Stomach smooth muscle (tissue), 2 donors: ENCODE data around the gene VPS8.

Source experiments
- H3K27ac ChIP-seq: one replicate; pipeline ENCODE4 v1.7.0; 2013; ENCODE audit warnings: mild to moderate bottlenecking, low read length, inconsistent platforms
- H3K27me3 ChIP-seq, 2 donors: one replicate each; pipeline ENCODE4 v1.7.0; 2013; ENCODE audit warnings: low read length in 2 of 2; ENCODE audit not compliant: insufficient read depth in 2 of 2, control insufficient read depth in 1 of 2
- H3K36me3 ChIP-seq, 2 donors: one replicate each; pipeline ENCODE4 v1.7.0; 2013; ENCODE audit warnings: low read length in 2 of 2; ENCODE audit not compliant: control insufficient read depth in 2 of 2, insufficient read depth in 2 of 2
- H3K4me1 ChIP-seq: one replicate; pipeline ENCODE4 v1.7.0; 2013; ENCODE audit warnings: low read length; ENCODE audit not compliant: control insufficient read depth, insufficient read depth
- H3K4me3 ChIP-seq, 2 donors: one replicate each; pipeline ENCODE4 v1.7.0; 2013; ENCODE audit warnings: low read length in 2 of 2
- H3K9ac ChIP-seq, 2 donors: one replicate each; pipeline ENCODE4 v1.7.0; 2013; ENCODE audit warnings: low read length in 2 of 2, mild to moderate bottlenecking in 1 of 2
- H3K9me3 ChIP-seq, 2 donors: one replicate each; pipeline ENCODE4 v1.7.0; 2013; ENCODE audit warnings: low read length in 2 of 2; ENCODE audit not compliant: control insufficient read depth in 2 of 2
- donor health status: healthy.
- donor health status: Pancreatic carcinoma.

The VPS8 gene

DNA sequence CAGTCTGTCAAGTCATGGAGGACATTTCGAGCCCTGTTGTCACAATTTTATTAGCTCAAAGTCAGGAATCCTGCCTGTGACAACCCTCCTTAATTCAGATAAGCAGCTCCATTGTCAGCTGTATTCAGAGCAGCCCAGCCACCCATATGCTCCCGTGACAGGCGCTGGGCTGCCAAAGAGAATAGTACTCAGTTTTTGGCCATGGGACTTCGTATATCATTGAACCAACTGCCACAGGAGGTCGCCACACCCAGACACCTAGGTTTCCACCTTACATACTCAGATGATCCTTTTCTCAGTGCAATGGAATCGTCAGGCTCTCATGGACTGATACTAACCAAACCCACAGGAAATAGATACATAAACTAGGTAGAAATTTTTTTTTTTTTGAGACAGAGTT lies 240.7 kb downstream of the VPS8 start:
- Histone ChIP-seq H3K9me3 (peaks cover 0 to 3% of the 10 kb centered on the region in 2 donors), H3K4me3 (no peak overlapping the region), H3K27me3 (no peaks in the 10 kb centered on the region), H3K9ac (no peak overlapping the region), H3K27ac (no peak overlapping the region), H3K4me1 (no peaks in the 10 kb centered on the region), H3K36me3 (peaks cover 13 to 48% of the 10 kb centered on the region in 2 donors)

DNA sequence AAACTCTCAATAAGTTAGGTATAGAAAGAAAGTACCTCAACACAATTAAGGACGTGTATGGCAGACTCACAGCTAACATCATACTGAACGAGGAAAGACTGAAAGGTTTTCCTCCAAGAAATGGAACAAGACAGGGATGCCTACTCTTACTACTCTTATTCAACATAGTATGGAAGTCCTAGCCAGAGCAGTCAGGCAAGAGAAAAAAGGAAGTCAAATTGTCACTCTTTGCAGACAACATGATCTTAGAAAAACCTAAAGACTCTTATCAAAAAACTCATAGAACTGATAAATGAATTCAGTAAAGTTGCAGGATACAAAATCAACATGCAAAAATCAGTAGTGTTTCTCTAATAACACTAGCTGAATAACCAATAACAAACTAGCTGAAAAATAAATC lies 244.9 kb downstream of the VPS8 start:
- Histone ChIP-seq H3K27me3 (no peaks in the 10 kb centered on the region), H3K9me3 (peaks cover 0 to 6% of the 10 kb centered on the region in 2 donors), H3K36me3 (peaks cover 12 to 13% of the 10 kb centered on the region in 2 donors), H3K4me3 (no peak overlapping the region), H3K27ac (no peak overlapping the region), H3K9ac (no peak overlapping the region), H3K4me1 (no peaks in the 10 kb centered on the region)

DNA sequence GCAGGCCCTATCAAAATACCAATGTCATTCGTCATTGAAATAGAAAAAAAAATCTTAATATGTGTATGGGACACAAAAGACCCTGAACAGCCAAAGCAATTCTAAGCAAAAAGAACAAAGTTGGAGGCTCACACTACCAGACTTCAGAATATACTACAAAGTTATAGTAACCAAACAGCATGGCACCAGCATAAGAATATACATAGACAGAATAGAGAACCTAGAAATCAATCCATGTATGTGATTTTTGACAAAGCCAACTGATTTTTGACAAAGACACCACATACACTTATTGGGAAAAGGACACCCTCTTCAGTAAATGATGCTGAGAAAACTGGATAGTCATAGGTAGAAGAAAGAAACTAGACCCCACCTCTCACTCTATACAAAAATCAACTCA lies 245.9 kb downstream of the VPS8 start:
- Histone ChIP-seq H3K27me3 (no peaks in the 10 kb centered on the region), H3K9ac (no peak overlapping the region), H3K9me3 (peaks cover 0 to 6% of the 10 kb centered on the region in 2 donors), H3K27ac (no peak overlapping the region), H3K4me1 (no peaks in the 10 kb centered on the region), H3K4me3 (no peak overlapping the region), H3K36me3 (peaks cover 5% of the 10 kb centered on the region in 2 donors)

DNA sequence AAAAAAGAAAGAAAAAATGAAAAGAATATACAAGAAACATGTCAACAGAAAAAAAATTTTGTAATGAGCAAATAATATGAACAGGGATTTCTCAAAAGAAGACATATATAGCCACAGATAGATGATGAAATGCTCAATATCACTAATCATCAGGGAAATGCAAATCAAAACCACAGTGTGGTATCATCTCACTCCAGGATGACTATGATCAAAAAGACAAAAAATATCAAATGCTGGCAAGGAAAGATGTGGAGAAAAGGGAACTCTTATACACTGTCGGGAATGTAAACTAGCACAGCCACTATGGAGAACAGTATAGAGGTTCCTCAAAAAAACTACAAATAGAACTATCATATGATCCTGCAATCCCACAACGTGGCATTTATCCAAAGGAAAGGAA lies 246.8 kb downstream of the VPS8 start:
- H3K4me3 ChIP-seq, result no peak overlapping the region
- no peaks in the 10 kb centered on the region for H3K36me3 ChIP-seq
- H3K9me3 ChIP-seq, result peaks cover 0 to 6% of the 10 kb centered on the region in 2 donors
- no peak overlapping the region for H3K9ac ChIP-seq
- H3K27me3 ChIP-seq, result no peaks in the 10 kb centered on the region
- H3K4me1 ChIP-seq, result no peaks in the 10 kb centered on the region
- H3K27ac ChIP-seq, result no peak overlapping the region

DNA sequence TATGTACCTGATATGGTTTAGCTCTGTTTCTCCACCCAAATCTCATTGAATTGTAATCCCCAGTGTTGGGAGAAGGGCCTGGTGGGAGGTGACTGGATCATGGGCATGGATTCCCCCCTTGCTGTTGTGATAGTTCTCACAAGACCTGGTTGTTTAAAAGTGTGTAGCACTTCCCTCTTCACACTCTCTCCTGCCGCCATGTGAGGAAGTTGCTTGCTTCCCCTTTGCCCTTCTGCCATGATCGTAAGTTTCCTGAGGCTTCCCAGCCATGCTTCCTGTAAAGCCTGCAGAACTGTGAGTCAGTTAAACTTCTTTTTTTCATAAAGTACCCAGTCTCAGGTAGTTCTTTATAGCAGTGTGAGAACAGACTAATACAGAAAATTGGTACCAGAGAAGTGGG lies 247.8 kb downstream of the VPS8 start:
- peaks cover 0 to 6% of the 10 kb centered on the region in 2 donors for H3K9me3 ChIP-seq
- H3K36me3 ChIP-seq, result no peaks in the 10 kb centered on the region
- H3K9ac ChIP-seq, result no peak overlapping the region
- no peak overlapping the region for H3K4me3 ChIP-seq
- H3K4me1 ChIP-seq, result no peaks in the 10 kb centered on the region
- no peaks in the 10 kb centered on the region for H3K27me3 ChIP-seq
- H3K27ac ChIP-seq, result no peak overlapping the region

DNA sequence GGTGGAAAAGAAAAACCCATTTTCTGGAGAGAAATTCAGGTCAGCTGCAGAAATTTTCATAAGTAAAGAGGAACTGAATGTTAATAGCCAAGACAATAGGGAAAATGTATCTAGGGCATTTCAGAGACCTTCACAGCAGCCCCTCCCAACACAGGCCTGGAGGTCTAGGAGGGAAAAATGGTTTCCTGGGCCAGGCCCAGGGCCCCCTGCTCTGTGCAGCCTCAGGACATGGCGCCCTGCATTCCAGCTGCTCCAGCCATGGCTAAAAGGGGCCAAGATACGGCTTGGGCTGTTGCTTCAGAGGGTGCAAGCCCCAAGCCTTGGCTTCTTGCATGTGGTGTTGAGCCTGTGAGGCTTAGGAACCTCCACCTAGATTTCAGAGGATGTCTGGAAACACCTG lies 248.7 kb downstream of the VPS8 start:
- Histone ChIP-seq H3K36me3 (no peaks in the 10 kb centered on the region), H3K27ac (no peak overlapping the region), H3K9ac (no peak overlapping the region), H3K4me3 (no peak overlapping the region), H3K4me1 (no peaks in the 10 kb centered on the region), H3K27me3 (no peaks in the 10 kb centered on the region), H3K9me3 (peaks cover 0 to 6% of the 10 kb centered on the region in 2 donors)

DNA sequence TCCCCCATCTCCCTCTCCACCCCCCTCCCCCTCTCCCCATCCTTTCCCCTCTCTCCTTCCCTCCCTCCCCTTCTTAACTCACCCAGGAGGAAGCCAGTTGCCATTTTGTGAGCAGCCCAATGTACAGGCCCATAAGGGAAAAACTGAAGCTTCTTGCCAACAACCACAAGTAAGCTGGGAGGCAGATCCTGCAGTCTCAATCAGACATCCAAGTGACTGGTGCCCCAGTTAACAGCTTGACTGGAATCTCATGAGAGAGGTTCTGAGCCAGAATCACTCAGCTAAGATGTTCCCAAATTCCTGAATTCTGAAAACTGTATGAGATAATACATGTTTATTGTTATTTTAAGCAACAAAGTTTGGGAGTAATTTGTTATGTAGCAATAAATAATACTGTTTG lies 250.2 kb downstream of the VPS8 start:
- H3K9ac ChIP-seq, result no peak overlapping the region
- H3K4me3 ChIP-seq, result no peak overlapping the region
- H3K36me3 ChIP-seq, result no peaks in the 10 kb centered on the region
- H3K9me3 ChIP-seq, result peaks cover 0 to 6% of the 10 kb centered on the region in 2 donors
- no peaks in the 10 kb centered on the region for H3K27me3 ChIP-seq
- no peak overlapping the region for H3K27ac ChIP-seq
- no peaks in the 10 kb centered on the region for H3K4me1 ChIP-seq

DNA sequence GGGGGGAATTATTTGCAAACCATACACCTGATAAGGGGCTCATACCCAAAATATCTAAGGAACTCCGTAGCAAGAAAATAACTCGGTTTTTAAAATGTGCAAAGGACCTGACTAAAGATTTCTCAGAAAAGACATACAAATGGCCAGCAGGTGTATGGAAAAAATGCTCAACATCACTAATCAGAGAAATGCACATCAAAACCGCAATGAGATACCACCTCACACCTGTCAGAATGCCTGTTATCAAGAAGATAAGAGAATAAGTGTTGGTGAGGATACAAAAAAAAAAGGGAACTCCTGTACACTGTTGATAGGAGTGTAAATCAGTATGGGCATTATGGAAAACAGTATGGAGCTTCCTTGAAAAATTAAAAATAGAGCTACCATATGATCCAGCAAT lies 251.5 kb downstream of the VPS8 start:
- H3K27me3 ChIP-seq, result no peaks in the 10 kb centered on the region
- no peak overlapping the region for H3K4me3 ChIP-seq
- no peaks in the 10 kb centered on the region for H3K36me3 ChIP-seq
- no peaks in the 10 kb centered on the region for H3K9me3 ChIP-seq
- H3K27ac ChIP-seq, result no peak overlapping the region
- H3K9ac ChIP-seq, result no peak overlapping the region
- H3K4me1 ChIP-seq, result no peaks in the 10 kb centered on the region

DNA sequence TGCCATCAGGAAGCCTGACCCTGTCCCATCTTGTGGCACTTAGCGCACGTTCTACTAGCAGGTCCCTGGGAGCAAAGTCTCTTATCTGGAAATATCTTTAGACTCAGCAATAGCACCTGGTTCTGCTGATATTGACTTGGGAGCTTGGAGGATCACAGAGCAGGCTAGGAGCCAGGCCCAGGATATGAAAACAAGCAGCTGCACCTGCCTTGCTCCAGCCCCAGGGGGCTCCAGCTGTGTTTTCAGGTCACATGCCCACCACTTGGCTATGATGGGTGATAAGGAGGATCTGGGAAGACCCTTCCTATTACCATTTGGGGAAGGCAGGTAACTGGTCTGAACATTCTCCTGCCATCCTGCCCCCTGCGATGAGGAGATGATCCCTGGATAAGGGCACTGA lies 253.1 kb downstream of the VPS8 start:
- Histone ChIP-seq H3K9me3 (no peaks in the 10 kb centered on the region), H3K4me1 (peaks cover 4% of the 10 kb centered on the region), H3K27ac (no peak overlapping the region), H3K27me3 (no peaks in the 10 kb centered on the region), H3K4me3 (no peak overlapping the region), H3K36me3 (no peaks in the 10 kb centered on the region), H3K9ac (no peak overlapping the region)

DNA sequence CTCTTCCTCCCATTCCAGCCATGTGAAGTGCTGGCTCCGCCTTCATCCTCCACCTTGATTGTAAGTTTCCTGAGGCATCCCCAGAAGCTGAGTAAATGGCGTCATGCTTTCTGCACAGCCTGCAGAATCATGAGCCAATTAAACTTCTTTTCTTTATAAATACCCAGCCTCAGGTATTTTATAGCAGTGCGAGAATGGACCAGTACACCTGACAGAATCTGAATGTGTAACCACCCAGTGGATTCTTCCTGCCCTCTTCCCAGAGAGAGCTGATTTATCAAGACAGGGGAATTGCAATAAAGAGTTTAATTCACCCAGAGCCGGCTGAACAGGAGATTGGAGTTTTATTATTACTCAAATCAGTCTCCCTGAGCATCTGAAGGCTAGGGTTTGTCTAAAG lies 254.3 kb downstream of the VPS8 start:
- Histone ChIP-seq H3K36me3 (no peaks in the 10 kb centered on the region), H3K4me1 (peaks cover 8% of the 10 kb centered on the region), H3K27me3 (no peaks in the 10 kb centered on the region), H3K27ac (no peak overlapping the region), H3K9me3 (no peaks in the 10 kb centered on the region), H3K4me3 (no peak overlapping the region), H3K9ac (no peak overlapping the region)

DNA sequence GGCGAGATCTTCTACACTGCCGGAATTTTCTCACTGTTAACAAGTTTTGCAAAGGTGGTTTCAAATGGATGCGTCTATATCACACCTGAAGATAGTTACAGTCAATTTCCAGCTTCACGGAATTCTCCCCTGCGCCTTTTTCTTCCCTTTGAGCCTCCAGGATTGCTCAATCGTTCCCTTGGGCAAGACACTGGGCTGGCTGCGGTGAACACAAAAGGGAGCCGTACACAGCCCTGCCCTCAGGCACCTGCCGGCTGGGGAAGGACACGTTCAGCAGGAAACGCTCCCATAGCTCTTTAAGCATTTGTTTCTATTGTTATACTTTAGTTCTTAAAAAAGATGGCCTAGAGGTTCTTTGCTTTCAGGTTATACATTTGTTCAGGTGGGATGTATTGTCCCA lies 255.2 kb downstream of the VPS8 start:
- no peaks in the 10 kb centered on the region for H3K36me3 ChIP-seq
- H3K9me3 ChIP-seq, result no peaks in the 10 kb centered on the region
- H3K27me3 ChIP-seq, result no peaks in the 10 kb centered on the region
- H3K9ac ChIP-seq, result no peak overlapping the region
- H3K4me1 ChIP-seq, result peaks cover 8% of the 10 kb centered on the region
- no peak overlapping the region for H3K27ac ChIP-seq
- no peak overlapping the region for H3K4me3 ChIP-seq
